Hindlimb muscle (tissue), 1 donor: Measurements from ENCODE around the gene CCL23. TPM values are rescaled to one million over a fixed set of nuclear protein-coding genes. Genes with fewer than 3 reads are reported as not detected.
"Not testable (repeated sequence)": the region's sequence is repeated elsewhere in the genome, so short reads cannot be mapped to it uniquely, and the experiment has no call there.

Experiments
- DNase-seq: peaks from one replicate; pipeline ENCODE4 v3.0.0-alpha.2; 2013
- polyA plus RNA-seq: library from polyadenylated mRNA; unstranded; fragments of 120-200 nt; gene quantifications from one replicate; pipeline ENCODE4 v1.2.1, GENCODE V29; 2013; ENCODE audit not compliant: insufficient read length

CCL23 gene
- not detected for polyA plus RNA-seq

GRCh38 chr17:36017799-36018198 lies at the start of gene CCL23:
TSS of gene CCL23 (minus strand) at chr17:36017972. CDS start at chr17:36017897, 75 bp downstream.
- no peak for DNase-seq

GRCh38 chr17:36066365-36066985 lies 48.7 kb upstream of the CCL23 start:
- no peak for DNase-seq

- no peak for DNase-seq
Measured at GRCh38 chr17:36063786-36064541, 46.2 kb upstream of the CCL23 start, which contains the start of gene CCL18. TSS of gene CCL18 (plus strand) at chr17:36064272. CDS start at chr17:36064343, 71 bp downstream.

DNA sequence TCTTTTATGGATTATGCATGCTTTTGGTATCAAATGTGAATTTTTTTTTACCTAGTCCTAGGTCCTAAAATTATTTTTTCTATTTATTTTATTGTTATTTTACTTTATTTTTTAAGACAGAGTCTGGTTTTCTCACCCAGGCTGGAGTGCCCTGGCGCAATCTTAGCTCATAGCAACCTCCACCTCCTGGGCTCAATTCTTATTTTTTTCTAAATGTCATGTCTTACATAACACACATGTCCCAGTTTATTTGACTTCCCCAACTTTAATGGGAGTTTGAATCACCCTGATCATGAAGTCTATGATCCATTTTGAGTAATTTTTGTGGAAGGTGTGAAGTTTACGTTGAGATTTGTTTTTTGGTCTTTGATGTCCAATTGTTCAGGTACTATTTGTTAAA lies 43.0 kb upstream of the CCL23 start:
- no peak for DNase-seq

DNA sequence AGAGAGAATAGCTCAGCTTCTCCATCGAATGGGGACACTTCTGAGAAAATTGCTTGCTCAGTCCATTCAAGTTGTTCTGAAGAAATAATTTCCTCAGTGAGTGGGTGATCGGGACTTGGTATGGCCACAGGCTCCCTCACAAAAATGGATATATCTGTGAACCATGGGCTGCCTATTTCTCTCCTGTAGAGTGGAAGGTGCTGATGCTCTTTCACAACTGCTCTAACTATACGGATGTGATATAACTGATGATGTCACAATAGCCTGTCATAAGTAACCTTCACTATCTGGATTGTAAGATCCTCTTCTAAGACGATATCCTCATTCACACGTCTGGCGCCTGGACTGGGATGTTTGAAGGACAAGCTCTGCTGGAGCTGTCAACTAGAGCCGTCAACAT lies 41.6 kb upstream of the CCL23 start:
- no peak for DNase-seq

- no peak for DNase-seq
Measured at GRCh38 chr17:36057911-36058310, 40.1 kb upstream of the CCL23 start.

DNA sequence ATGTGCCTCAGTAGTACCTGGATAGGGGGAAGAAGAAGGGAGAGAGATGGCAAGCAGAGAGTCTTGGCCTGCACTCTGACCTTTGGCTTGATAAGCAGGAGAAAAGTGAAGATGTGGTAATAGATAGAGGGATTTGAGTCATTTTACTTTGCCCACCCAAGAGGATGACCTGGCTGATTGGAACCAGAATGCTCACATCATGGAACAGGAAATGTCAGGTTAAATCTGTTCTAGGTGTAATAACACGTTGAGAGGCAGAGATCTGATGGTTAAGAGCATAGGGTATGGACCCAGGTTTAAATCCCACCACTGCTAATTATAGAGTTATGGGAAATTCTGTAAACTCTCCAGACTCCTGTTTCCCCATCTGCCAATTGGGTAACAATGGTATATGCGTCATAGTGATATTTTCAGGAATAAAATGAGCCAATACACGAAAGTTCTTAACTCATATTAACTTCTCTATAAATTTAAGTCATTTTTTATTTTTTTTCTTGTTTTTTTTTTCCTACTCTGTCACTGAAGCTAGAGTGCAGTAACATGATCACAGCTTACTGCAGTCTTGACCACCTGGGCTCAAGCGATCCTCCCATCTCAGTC lies 38.2 kb upstream of the CCL23 start:
- DNase-seq, result no peak

DNA sequence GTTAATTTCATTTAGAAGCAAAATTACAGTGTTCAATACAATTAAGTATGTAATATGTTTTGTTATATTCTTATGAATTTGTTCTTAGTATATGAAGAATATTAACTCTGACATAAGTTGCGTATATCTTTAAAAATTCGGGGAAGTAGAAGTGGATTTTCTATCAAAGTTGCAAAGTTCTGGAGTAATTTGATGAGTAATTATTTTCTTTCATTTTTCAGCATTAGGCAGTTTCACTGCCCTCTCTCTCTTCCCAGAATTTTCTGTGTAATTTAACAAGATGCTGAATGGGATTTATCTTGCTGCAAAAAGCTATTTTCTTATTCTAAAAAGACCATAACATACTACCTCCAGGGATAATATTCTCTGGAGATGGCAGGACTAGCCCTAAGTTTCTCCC lies 37.4 kb upstream of the CCL23 start:
- no peak for DNase-seq

DNA sequence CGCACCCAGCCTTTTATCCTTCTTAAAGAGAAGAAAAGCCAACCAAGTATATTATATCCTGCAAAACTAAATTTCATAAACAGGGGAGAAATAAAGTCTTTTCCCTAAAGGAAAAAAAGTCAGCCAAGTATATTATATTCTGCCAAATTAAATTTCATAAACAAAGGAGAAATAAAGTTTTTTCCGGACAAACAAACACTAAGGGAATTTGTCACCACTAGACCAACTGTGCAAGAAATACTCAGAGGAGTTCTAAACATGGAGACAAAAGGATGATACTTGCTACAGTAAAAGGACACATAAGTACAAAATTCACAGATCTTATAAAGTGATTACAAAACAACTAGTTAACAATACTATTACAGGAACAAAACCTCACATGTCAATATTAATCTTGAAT lies 31.9 kb upstream of the CCL23 start:
- DNase-seq, result no peak

DNA sequence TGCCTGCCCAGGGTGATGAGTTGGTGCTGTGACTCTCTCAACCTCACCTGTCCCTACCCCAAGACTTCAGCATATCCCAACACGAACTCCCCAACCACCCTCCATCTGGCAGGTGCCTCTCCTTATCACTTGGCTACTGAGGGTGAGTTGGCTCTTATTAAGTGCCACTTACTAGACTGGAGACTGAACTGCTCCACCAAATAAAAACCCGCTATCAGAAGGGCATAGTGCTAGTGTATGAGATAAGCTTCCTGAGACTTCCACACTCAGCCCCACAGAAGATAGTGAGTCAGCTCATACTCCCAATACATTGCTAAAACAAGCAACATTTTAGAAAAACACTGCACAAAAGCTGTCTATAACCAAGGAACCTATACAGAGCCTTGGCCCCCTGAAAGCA lies 30.3 kb upstream of the CCL23 start:
- no peak for DNase-seq

- DNase-seq, result no peak
Measured at GRCh38 chr17:36036235-36036634, 18.5 kb upstream of the CCL23 start.

- DNase-seq, result no peak
Measured at GRCh38 chr17:36034127-36034526, 16.4 kb upstream of the CCL23 start.

GRCh38 chr17:36030956-36031355 lies 13.2 kb upstream of the CCL23 start:
- DNase-seq, result no peak

- DNase-seq, result no peak
Measured at GRCh38 chr17:36027761-36028160, 10.0 kb upstream of the CCL23 start.

DNA sequence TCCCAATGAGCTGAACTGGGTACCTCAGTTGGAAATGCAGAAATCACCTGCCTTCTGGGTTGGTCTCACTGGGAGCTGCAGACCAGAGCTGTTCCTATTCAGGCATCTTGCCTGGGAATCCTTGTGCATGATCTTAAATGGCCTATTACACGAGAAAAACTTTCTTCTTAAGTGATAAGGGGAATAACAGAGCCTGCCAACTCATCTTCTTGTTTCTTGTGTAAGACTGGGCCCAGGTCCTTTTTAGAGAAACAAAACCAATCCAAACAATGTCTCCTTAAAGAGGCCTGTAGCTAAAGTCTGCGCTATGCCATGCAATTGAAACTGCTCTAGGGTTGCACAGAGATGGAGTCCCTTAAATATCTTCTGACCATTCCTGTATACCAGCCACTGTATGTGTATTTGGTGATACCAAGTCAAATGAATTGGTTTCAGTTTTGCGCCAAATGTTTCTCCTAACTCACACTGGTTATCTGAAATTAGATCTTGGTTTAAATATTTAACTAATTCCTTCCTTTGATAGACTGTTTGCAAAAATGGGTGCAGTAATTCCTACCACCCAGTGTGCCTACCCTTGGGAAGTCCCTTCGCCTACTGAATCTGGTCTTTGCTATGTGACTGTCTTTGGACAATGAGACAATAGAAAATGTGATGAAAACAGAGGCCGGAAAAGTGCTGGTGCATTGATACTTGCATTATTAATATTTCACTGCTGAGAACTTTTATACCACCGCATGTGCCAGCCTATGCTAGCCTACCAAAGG lies 6.5 kb upstream of the CCL23 start:
- no peak for DNase-seq

DNA sequence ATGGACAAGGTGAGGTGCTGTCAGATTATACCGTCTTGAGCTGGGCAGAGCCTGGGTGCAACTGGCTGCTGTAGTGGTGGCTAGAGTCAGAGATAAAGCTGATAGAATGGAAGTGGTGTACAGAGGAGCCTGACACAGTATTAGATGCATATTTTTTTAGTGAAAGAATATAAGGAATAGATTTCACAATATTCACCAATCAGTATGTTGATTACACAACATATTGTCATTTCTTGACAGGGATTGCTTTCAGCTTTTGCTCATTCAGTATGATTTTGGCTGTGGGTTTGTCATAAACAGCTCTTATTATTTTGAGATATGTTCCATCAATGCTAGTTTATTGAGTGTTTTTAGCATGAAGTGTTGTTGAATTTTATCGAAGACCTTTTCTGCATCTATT lies 1.7 kb upstream of the CCL23 start:
- no peak for DNase-seq

DNA sequence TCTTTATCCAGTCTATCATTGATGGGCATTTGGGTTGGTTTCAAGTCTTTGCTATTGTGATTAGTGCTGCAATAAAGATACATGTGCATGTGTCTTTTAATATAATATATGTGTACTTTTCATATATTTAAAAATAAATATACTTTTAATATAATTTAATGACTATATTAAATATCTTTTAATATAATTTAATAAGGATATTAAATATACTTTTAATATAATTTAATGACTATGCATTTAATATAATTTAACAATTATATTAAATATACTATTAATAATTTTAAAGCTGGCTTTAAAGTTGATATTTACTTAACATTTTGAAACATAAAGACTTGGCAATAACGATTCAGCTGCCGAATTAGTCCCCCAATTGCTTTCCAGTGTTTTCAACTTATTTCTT lies 1.2 kb downstream of the CCL23 start:
- DNase-seq, result no peak

DNA sequence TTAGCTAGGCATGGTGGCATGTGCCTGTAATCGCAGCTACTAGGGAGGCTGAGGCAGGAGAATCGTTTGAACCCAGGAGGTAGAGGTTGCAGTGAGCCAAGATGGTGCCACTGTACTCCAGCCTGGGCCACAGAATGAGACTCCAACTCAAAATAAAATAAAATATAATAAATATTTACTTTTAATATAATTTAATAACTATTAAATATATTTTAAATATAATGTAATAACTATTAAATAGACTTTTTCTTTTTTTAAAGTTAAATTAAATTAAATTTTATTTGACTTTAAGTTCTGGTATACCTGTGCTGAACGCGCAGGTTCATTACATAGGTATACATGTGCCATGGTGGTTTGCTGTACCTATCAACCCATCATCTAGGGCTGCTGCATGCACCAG lies 1.9 kb downstream of the CCL23 start:
- not testable (repeated sequence) for DNase-seq

- DNase-seq, result no peak
Measured at GRCh38 chr17:36014946-36015345, 2.8 kb downstream of the CCL23 start.

DNA sequence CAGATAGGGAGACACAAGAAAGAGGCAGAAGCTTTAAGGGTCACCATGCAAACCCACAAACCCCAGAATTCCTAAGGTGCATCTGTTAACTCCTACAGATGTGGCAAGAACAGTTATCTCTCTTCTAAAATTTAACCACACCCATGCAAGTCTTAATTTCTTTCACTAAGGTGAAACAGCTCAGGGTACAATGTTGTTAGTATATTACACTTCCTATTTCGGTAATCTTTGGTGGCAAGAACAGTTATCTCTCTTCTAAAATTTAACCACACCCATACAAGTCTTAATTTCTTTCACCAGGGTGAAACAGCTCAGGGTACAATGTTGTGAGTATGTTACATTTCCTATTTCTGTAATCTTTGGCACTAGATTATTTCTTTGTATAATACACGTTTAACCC lies 6.6 kb downstream of the CCL23 start:
- DNase-seq, result no peak

- DNase-seq, result no peak
Measured at GRCh38 chr17:36008998-36009665, 8.6 kb downstream of the CCL23 start.

DNA sequence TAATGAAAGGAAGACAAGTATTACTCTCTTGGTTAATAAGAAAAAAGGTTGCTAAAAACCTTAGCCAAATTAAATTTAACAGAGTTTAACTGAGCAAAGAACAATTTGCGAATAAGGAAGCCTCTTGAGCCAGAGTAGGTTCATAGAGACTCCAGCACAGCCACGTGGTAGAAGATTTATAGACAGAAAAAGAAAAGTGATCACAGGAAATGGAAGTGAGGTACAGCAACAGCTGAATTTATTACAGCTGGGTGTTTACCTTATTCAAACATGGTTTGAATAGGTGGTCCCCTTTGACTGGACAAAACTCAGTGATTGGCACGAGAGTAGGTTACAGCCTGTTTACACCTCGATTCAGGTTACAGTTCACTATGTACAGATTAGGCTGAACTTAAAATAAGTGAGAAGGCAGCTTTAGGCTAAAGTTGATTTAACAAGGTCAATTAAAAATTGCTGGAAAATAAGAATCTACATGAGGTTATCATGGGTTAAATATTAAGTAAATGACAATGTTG lies 13.1 kb downstream of the CCL23 start:
- no peak for DNase-seq
